Activated CD4-positive, alpha-beta T cell treated with anti-CD3 and anti-CD28 coated beads, Interleukin-10, Interleukin-2, amounts not matched to agents 100 ng/mL and 50 ng/mL, durations not matched to agents 16 hours and 8 hours (primary cell): ENCODE data around the gene ZNF345.

ENCODE experiments used
- DNase-seq: peaks from one replicate; pipeline ENCODE4 v3.0.0-alpha.2; 2020

The ZNF345 gene

DNA sequence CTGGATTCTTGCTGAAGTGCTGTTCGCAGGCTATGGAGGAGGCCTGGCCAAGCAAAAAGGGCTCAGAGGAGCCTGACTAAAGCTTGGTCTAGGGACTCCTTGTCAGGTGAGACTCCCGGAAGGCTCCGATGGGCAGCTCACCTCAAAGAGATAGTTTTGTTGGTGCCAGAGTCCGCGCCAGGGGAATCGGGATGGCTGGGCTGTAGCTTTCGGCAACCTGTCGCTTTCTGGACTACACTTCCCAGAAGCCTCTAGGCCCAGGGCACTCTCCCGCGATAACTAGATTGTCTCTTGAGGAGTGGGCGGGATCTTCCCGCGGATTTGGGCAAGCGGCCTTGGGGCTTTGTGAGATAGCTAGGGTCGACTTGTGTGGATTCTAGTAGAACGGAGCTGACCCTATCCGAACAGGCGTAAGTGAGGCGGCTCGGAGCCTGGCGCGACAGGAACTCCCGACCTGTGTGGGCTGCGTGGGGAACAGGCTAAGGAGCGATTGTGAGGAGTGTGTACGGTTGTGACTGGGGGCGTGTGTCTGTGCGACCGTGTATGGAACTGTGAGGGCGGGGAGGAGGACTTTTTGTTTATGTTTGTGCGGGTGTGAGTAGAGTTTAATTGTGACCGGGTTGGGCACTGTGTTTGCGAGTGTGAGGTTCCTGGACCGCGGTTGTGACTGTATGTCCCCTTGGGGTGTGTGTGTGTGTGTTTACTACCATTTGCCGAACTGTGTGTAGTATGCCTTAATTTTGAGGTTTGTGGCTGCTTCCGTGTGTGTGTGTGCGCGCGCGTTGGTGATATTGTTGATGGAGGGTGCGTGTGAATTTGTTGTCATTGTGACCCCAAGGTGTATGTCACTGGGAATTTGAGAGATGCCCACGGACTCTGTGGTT is at the start of gene ZNF345:
ZNF345 (plus strand) TSS at position 318 of the 884 bp plus-strand sequence. CDS start 25,955 bp downstream, outside the sequence.
- DNase-seq, result peak; percentile 93

DNA sequence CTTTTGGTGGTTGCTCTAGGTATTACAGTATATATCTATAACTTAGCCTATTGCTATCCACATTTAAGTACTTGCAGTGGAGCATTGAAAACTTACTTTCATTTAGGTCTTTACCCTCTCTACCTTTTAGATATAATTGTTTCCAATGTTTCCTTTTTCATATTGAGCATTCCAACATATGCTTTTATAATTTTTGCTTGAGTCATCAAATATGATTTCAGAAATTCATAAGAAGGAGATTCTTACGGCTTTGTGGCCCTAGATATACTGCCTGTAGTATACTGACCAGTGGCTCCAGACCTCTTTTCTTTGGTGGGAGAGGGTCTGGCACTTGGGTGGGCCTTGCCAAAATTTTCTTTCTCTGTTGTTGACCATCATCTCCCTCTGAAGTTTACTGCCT is 45.3 kb upstream of the ZNF345 start:
- no peak for DNase-seq

DNA sequence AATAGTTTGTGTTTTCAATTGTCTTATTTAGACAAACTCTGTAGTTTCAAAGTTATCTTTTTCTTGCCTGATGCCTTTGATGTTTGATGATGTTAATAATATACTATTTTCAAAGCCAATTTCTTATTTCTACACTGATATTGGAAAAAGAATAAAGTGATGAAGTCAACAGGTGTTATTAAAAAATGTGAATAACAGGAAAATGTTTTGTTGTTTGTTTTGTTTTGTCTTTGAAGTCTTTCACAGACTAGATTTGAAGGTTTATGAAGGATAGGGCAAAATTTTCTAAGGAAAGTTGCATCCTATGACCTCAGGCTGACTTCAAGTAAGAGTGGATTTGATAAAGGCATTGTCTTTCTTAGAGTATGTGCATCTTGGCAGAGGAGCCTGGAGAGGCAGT is 43.6 kb upstream of the ZNF345 start:
- DNase-seq, result no peak

- DNase-seq, result no peak
Observed at GRCh38 chr19:36819130-36819630, 31.5 kb upstream of the ZNF345 start.

DNA sequence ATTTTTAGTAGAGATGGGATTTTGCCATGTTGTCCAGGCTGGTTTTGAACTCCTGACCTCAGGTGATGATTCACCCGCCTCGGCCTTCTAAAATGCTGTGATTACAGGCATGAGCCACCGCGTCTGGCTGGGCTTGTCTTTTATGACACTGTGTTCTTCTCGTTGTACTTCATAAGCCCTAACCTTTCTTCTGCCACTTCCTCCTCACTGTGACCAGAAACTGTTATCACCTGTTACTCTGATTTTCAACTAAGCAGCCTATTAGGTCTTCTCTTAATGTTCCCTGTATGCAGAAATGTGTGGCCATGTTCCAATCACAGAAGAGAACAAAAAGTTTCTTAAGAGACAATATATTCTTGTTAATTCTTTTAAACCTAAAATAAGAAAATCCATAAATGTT is 28.9 kb upstream of the ZNF345 start:
- no peak for DNase-seq

GRCh38 chr19:36833430-36833829 is 17.2 kb upstream of the ZNF345 start:
- no peak for DNase-seq

GRCh38 chr19:36837176-36837905 is 13.3 kb upstream of the ZNF345 start:
- no peak for DNase-seq

GRCh38 chr19:36837906-36838783 is 12.5 kb upstream of the ZNF345 start, which contains the start of gene ZNF790:
Gene ZNF790, minus strand, starts transcription at chr19:36838387. Its CDS starts 12,768 bp downstream, at chr19:36825619.
- peak; percentile 90 for DNase-seq

GRCh38 chr19:36838784-36839324 is 11.8 kb upstream of the ZNF345 start:
- no peak for DNase-seq

DNA sequence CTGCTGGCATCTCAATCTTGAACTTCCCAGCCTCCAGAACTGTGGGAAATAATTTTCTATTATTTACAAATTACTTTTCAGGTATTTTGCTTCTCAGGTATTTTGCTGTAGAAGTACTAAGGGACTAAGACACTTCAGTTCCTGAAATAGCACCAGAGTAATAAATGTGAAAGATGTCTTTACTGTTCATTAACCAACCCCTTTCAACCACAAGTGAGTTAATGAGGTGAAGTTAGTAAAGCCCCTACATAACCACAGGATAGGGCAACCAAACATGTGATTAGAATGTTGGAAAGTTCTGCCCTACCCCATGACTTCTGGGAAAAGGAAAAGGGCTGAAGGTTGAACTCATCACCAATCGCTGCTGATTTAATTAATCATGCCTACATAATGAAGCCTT is 2.7 kb upstream of the ZNF345 start:
- DNase-seq, result no peak

DNA sequence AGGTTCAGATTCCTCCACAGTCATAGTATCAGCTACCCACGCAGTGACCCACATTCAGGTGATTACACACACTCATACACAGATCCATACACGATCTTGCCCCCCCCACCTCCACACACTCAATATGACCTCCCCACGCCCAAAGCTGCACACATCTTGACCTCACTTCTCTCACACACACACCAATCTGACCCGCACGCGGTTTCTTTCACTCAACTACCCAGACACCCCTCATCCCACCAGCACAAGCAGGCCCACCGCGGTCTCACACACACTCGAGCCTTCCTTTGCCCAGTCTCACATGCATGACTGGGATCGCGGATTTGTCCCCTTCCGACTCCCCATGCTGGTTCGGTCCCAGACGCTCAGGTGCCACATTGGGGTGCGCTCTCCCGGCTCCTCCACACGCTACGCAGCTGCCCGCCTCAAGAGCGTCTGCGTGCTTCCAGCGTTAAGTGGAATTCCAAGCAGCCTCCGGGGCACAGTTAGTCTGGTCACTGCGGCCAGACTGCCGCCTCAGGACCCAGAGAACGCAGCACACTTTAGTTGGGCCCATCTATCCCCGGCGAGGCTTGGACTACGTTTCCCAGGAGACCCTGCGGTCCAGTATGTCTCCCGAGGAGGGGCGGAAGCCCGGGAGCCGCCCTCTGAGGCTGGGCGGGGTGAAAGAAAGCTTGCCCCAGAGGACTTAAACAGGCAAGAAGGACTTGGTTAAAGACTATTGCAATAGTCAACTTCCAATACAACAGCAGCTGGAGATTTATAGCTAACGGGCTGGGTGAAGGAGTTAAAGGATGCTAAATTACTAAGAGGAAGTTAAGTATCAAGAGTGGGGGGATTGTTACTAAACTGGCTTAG is 746 bp upstream of the ZNF345 start:
- peak; percentile 93 for DNase-seq

DNA sequence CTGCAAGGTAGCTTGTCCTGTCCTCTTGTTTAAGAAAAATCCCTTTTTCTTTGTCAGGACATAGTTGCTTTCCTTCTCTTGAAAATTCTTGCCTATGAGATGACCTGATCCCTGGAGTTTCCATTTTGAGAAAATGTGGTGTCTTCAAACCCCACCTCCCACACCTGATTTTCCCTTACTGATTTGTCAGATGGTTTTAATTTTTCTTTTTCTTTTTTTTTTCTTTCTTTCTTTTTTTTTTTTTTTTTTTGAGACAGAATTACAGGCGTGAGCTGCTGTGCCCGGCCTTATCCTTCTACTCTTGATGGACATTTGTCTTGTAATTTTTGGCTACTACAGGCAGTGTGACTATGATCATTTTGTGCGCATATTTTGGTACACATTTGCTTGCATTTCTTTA is 1.2 kb downstream of the ZNF345 start:
- no peak for DNase-seq

GRCh38 chr19:36876993-36877938 is 26.6 kb downstream of the ZNF345 start:
- DNase-seq, result no peak

DNA sequence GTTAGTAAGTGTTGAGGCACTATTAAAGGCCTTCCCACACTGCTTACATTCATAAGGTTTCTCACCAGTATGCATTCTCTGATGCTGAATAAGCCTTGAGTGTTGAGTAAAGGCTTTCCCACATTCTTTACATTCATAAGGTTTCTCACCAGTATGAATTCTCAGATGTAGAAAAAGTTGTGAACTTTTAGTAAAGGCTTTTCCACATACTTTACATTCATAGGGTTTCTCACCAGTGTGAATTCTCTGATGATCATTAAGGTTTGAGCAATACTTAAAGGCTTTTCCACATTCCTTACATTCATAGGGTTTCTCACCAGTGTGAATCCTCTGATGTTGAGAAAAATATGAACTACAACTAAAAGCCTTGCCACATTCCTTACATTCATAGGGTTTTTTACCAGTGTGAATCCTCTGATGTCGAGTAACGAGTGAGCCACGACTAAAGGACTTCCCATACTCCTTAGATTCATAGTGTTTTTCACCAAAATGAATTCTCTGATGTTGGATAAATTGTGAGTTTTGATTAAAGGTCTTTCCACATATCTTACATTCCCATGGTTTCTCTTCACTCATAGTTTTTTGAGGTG is 41.2 kb downstream of the ZNF345 start:
- DNase-seq, result no peak

DNA sequence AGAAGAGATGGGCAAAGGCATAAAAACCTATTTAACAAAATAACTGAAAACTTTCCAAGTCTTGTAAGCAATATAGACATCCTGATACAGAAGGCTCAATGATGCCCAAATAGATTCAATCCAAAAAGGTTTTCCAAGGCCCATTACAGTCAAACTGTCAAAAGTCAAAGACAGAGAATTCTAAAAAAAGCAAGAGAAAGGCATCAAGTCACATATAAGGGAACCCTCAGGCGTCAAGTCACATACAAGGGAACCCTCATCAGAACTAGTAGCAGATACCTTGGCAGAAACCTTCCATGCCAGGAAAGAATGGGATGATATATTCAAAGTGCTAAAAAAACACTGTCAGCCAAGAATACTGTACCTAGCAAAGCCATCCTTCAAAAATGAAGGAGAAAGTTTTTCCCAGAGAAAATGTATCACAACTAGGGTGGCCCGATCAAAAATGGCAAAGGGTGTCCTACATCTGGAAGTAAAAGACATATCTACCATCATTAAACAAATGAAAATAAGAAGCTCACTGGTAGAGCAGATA is 44.2 kb downstream of the ZNF345 start:
- DNase-seq, result no peak

GRCh38 chr19:36898422-36898821 is 47.7 kb downstream of the ZNF345 start:
- DNase-seq, result no peak

DNA sequence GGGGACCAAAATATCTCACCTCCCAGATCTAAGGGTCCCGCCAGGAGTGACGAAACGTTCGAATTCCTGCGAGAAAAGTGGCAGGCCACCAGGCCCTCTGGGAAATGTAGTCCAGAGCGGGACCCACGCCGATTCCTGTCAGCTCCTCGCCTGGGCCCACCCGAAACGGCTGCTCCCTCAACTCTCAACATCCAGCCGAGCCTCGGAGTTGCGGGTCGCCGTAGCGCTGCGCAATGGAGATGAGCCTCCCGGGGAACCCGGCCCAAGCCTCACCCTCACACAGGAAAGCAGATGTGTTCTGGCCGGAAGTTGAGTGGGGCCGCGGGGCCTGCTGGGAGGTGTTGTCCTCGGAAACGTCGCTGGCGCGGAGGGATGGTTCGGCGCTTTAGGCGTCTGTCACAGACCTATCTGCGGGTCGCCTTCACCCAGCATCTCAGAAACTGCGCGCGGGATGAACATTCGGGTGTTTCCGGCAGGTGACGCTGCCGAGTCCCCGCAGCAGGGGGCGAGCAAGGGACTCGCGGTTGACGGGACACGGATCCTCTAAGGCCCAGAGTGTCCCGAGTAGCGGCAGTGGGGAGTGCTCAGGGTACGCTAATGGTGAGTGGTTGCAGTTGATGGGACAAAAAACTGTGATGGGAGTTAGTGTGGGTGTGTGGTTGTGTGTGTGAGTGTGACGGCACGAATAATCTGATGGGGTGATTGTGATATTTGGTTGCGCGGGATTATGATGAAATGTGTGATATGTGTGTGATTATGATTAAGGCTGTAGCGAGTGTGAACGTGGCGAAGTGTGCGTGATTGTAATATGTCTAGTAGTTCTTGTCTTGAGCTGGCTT is 65.5 kb downstream of the ZNF345 start, which contains the start of the genes ZNF568 and ZNF829:
ZNF568 (plus strand) TSS at position 341 of the 839 bp plus-strand sequence. CDS start 6,439 bp downstream, outside the sequence.
ZNF829 (minus strand) TSS at position 300 of the 839 bp plus-strand sequence. CDS start 1,124 bp downstream, outside the sequence.
- peak; percentile 93 for DNase-seq

- DNase-seq, result no peak
Observed at GRCh38 chr19:36916991-36917390, 66.3 kb downstream of the ZNF345 start.
